GM12865 (cell line): ENCODE results near the gene SPSB2.

Source experiments
- DNase-seq: peaks from one replicate; pipeline ENCODE4 v3.0.0; 2010; ENCODE audit warnings: low read depth
- H3K4me3 ChIP-seq: 2 replicates; pipeline ENCODE4 v1.5.1; 2011; ENCODE audit warnings: mild to moderate bottlenecking, low read depth, low read length, control low read depth
- TF ChIP-seq, protein P1 (sequence below): IDR thresholded peaks from 2 replicates; pipeline ENCODE4 v1.5.1; 2011; ENCODE audit warnings: low read length, control low read depth, low read depth, inconsistent platforms; ENCODE audit not compliant: insufficient read depth; ENCODE audit errors: missing control alignments

Gene SPSB2

DNA sequence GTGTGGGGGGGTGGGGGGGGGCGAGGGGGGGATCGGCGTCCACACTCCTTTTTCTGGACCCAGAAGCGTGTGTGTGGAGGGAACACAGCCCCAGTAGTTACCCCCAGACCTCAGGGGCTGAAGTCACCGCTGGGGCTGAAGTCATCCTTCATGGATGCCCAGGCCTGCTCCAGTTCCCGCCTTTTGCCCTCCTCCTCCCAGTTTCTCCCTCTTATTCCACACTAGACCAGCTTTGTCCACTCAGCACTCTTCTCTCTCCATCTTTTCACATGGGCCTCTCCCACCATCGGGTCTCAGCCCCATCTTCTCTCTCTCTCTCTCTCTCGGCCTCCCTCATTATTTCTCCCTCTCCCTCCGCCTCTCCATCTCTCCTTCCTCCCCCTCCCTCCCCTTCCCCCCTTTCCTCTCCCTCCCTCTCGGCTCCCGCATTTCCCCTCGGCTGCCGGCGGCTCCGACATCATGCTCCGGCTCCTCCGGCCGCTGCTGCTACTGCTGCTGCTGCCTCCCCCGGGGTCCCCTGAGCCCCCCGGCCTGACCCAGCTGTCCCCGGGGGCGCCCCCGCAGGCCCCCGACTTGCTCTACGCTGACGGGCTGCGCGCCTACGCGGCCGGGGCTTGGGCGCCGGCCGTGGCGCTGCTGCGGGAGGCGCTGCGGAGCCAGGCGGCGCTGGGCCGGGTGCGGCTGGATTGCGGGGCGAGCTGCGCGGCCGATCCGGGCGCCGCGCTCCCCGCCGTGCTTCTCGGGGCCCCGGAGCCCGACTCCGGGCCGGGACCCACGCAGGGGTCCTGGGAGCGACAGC is 44.9 kb downstream of the SPSB2 start, which contains the start of gene P3H3:
Gene P3H3, plus strand, starts transcription at position 426 of the 799 bp plus-strand sequence. Its CDS starts 34 bp downstream, at position 460.
- no peak for DNase-seq
- peak within 1 kb of the TSS; percentile 46 for H3K4me3 ChIP-seq
- TF ChIP-seq, protein P1, sequence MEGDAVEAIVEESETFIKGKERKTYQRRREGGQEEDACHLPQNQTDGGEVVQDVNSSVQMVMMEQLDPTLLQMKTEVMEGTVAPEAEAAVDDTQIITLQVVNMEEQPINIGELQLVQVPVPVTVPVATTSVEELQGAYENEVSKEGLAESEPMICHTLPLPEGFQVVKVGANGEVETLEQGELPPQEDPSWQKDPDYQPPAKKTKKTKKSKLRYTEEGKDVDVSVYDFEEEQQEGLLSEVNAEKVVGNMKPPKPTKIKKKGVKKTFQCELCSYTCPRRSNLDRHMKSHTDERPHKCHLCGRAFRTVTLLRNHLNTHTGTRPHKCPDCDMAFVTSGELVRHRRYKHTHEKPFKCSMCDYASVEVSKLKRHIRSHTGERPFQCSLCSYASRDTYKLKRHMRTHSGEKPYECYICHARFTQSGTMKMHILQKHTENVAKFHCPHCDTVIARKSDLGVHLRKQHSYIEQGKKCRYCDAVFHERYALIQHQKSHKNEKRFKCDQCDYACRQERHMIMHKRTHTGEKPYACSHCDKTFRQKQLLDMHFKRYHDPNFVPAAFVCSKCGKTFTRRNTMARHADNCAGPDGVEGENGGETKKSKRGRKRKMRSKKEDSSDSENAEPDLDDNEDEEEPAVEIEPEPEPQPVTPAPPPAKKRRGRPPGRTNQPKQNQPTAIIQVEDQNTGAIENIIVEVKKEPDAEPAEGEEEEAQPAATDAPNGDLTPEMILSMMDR, result no peak

DNA sequence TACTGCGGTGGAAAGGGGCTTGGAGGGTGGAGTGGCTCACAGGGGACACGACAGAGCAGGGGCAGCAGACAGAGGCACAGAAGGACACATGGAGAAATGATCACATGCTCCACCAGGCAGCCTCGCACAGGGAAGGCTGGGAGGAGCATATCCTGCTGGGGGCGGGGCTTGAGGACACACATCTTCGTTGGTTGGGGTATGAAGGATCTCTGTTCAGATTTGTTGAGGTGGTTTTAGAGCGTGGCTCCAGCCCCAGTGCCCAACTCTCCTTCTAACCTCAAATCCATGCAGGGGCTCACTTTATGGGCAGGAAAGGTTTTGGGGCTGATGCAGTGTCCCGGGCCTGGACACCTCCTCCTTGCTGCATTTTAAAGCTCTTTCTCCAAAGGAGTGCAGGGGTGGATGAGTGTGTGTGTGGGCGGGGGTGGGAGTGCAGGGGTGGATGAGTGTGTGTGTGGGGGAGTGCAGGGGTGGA is 45.6 kb downstream of the SPSB2 start:
- DNase-seq, result no peak
- H3K4me3 ChIP-seq, result no peak overlapping the region
- TF ChIP-seq, protein P1, result no peak

GRCh38 chr12:6826734-6827436 is 46.2 kb downstream of the SPSB2 start:
- TF ChIP-seq, protein P1, result no peak
- H3K4me3 ChIP-seq, result no peak overlapping the region
- no peak for DNase-seq

DNA sequence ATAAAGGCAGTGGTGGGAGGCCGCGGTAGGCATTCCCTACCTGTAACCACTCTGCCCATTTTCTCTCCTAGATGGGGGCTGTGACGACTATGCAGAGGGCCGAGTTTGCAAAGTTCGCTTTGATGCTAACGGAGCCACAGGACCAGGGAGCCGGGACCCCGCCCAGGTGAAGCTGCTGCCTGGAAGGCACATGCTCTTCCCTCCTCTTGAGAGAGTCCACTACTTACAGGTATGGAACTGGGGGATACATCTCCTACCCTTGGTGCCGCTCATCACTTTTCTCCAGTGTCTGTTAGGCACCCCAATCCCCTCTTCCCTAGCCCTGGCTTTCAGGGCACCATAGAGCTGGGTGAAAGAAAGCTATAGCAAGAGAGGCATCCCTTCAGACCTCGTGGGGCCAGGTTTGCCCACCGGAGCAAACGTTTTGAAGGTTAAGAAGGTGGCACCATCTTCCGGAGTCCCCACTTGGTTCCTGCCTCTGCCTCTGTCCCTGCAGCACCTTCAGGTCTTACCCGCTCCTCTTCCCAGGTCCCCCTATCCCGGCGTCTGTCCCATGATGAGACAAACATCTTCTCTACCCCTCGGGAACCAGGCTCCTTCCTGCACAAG is 46.9 kb downstream of the SPSB2 start:
- TF ChIP-seq, protein P1, result no peak
- no peak overlapping the region for H3K4me3 ChIP-seq
- DNase-seq, result no peak

- TF ChIP-seq, protein P1, result peak; percentile 96
- peak; percentile 72 for DNase-seq
- H3K4me3 ChIP-seq, result no peak overlapping the region
These were observed 47.5 kb downstream of the SPSB2 start for GRCh38 chr12:6825398-6826124.

DNA sequence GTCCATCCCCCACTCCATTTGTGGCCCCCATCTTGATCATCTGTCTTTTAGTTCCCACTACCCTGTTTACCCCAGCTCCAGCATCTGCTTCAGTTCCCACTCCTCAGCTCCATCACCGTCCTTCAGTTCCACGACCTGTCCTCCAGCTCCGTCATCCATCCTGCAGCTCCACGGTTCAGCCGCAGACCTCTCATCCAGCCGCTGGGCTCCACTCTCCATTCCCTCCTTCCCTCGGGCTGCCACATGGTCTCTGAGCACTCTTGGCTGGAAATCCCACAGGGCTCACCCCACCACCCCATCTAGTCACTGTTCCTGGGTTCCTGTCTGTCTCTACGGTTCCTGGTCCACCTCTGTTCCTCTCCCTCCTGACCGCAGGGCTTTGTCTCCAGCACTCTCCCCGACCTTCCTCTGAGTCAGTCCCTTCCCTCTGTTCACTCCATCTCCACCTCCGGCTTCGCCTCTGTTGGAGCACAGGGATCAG is 48.2 kb downstream of the SPSB2 start:
- no peak overlapping the region for H3K4me3 ChIP-seq
- DNase-seq, result no peak
- TF ChIP-seq, protein P1, result no peak
